Liver (tissue), 9 donors: ENCODE results near the gene LRIG1. TPM values are rescaled to one million over a fixed set of nuclear protein-coding genes. Genes with fewer than 3 reads are reported as not detected.

Experiments
- DNase-seq: peaks from one replicate; pipeline ENCODE4 v3.0.0-alpha.2; 2017; ENCODE audit warnings: low spot score
- H3K27ac ChIP-seq, 2 donors: one replicate each; pipeline ENCODE4 v1.7.0; 2013; ENCODE audit warnings: inconsistent platforms in 2 of 2, low read length in 2 of 2, control low read depth in 1 of 2, low read depth in 1 of 2, mild to moderate bottlenecking in 1 of 2
- H3K27me3 ChIP-seq, 4 donors: one replicate each; pipeline versions ENCODE4 v1.6.1 to v1.7.0; 2013; ENCODE audit warnings: low read length in 3 of 4, inconsistent platforms in 1 of 4, mild to moderate bottlenecking in 1 of 4, moderate library complexity in 1 of 4; ENCODE audit not compliant: control insufficient read depth in 4 of 4, insufficient read depth in 4 of 4
- H3K36me3 ChIP-seq, 4 donors: one replicate each; pipeline versions ENCODE4 v1.6.1 to v1.7.0; 2013; ENCODE audit warnings: low read length in 3 of 4, mild to moderate bottlenecking in 3 of 4, low read depth in 1 of 4, moderate library complexity in 1 of 4; ENCODE audit not compliant: control insufficient read depth in 4 of 4, insufficient read depth in 3 of 4
- H3K4me1 ChIP-seq, 4 donors: one replicate each; pipeline versions ENCODE4 v1.6.1 to v1.7.0; 2013; ENCODE audit warnings: low read length in 3 of 4, mild to moderate bottlenecking in 3 of 4, moderate library complexity in 1 of 4; ENCODE audit not compliant: control insufficient read depth in 4 of 4, insufficient read depth in 4 of 4
- H3K4me3 ChIP-seq, 3 donors: one replicate each; pipeline versions ENCODE4 v1.6.1 to v1.7.0; 2013; ENCODE audit warnings: low read length in 3 of 3, control low read depth in 1 of 3, low read depth in 1 of 3, mild to moderate bottlenecking in 1 of 3
- H3K9ac ChIP-seq, 2 donors: one replicate each; pipeline ENCODE4 v1.7.0; 2013; ENCODE audit warnings: low read length in 2 of 2, mild to moderate bottlenecking in 2 of 2, moderate library complexity in 2 of 2, control low read depth in 1 of 2, low read depth in 1 of 2
- H3K9me3 ChIP-seq, 4 donors: one replicate each; pipeline versions ENCODE4 v1.6.1 to v1.7.0; 2013; ENCODE audit warnings: low read length in 3 of 4; ENCODE audit not compliant: control insufficient read depth in 4 of 4
- EGR1 ChIP-seq, 2 donors: IDR thresholded peaks; 2 replicates each; pipeline ENCODE4 v1.6.1; 2016 to 2018; ENCODE audit warnings: antibody characterized with exemption in 2 of 2, low read depth in 2 of 2
- GABPA ChIP-seq, 2 donors: IDR thresholded peaks in 1 of 2; conservative IDR thresholded peaks in 1 of 2; 2 replicates each; pipeline ENCODE4 v1.6.1; 2016; ENCODE audit warnings: antibody characterized with exemption in 2 of 2, mild to moderate bottlenecking in 1 of 2, moderate library complexity in 1 of 2
- HNF4A ChIP-seq, 2 donors: conservative IDR thresholded peaks; 2 replicates each; pipeline ENCODE4 v1.6.1; 2016; ENCODE audit warnings: antibody characterized with exemption in 2 of 2, mild to moderate bottlenecking in 2 of 2
- JUND ChIP-seq, 2 donors: IDR thresholded peaks; 2 replicates each; pipeline ENCODE4 v1.6.1; 2016; ENCODE audit warnings: antibody characterized with exemption in 2 of 2
- RXRA ChIP-seq, 2 donors: IDR thresholded peaks; 2 replicates each; pipeline ENCODE4 v1.6.1; 2017 to 2018; ENCODE audit warnings: antibody characterized with exemption in 2 of 2, mild to moderate bottlenecking in 1 of 2
- SP1 ChIP-seq: IDR thresholded peaks from 2 replicates; pipeline ENCODE4 v1.6.1; 2018; ENCODE audit warnings: antibody characterized with exemption, mild to moderate bottlenecking
- TAF1 ChIP-seq: conservative IDR thresholded peaks from 2 replicates; pipeline ENCODE4 v1.6.1; 2016; ENCODE audit warnings: antibody characterized with exemption, mild to moderate bottlenecking
- WGBS: extraction: QIAGEN DNeasy Blood & Tissue Kit; methylation state at CpG from one replicate; pipeline ENCODE4 v1.1.7; 2013; 5-methylcytosine and 5-hydroxymethylcytosine counted together
- polyA plus RNA-seq, 2 donors: library from polyadenylated mRNA; stranded (reverse) in 1 of 2; unstranded in 1 of 2; fragments of 200-250 nt in 1 of 2; fragments of >200 nt in 1 of 2; fragmentation: Nextera tagmentation in 1 of 2; extraction: Ambion mirVana in 1 of 2; gene quantifications; one replicate each; pipeline versions ENCODE4 v1.2.1 to v1.2.3, GENCODE V29; 2013 to 2015
- total RNA-seq, 2 donors: library from RNA; depleted of rRNA; stranded (reverse); fragments of >200 nt; gene quantifications; one replicate each; pipeline ENCODE4 v1.2.3, GENCODE V29; 2014
- TF ChIP-seq, protein P1 (sequence below): fragments of 150-350 bp; IDR thresholded peaks from 2 replicates; pipeline ENCODE4 v1.5.1; 2017; ENCODE audit warnings: improper control_type of control experiment, low read depth, low read length; ENCODE audit not compliant: missing input control
- TF ChIP-seq, protein P2 (sequence below): IDR thresholded peaks from 2 replicates; pipeline ENCODE4 v1.6.1; 2016; ENCODE audit warnings: antibody characterized with exemption
- donor health status: healthy.
- donor health status: healthy.
- donor health status: healthy.
- donor health status: healthy.
- donor health status: healthy.

Gene LRIG1
- total and polyA plus RNA-seq, 4 donors, result 9.4 to 48.9 (median 12.9) TPM

DNA sequence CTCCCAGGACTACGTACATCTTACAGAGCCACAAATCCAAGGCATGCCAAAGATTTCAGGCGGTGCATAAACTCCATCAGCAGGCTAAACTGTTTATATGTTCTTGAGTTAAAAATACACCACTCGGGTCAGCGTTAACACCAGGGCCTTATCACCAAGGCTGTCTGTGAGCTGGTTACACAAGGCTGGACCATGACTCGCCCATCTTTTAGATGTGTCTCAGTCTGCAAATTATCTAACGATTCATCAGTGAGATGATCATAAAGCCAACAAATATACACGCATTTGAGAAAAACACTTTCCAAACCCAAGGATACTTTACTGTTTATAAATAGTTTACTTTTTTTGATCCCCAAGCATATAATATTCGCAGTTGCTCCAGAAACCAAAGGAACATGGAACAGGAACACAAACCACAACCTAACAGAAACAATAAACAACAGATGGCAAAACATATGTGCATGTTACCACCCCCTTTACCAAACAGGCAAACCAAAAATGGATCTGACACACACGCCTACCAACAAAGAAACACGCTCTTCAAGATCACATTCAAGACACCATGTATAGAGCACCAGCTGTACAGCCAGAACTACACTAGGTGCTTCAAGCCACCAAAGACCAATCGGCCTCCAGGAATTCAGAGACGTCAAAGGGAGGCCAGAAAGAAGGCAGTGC is 15.4 kb downstream of the LRIG1 start (continued):
- TF ChIP-seq, protein P1, sequence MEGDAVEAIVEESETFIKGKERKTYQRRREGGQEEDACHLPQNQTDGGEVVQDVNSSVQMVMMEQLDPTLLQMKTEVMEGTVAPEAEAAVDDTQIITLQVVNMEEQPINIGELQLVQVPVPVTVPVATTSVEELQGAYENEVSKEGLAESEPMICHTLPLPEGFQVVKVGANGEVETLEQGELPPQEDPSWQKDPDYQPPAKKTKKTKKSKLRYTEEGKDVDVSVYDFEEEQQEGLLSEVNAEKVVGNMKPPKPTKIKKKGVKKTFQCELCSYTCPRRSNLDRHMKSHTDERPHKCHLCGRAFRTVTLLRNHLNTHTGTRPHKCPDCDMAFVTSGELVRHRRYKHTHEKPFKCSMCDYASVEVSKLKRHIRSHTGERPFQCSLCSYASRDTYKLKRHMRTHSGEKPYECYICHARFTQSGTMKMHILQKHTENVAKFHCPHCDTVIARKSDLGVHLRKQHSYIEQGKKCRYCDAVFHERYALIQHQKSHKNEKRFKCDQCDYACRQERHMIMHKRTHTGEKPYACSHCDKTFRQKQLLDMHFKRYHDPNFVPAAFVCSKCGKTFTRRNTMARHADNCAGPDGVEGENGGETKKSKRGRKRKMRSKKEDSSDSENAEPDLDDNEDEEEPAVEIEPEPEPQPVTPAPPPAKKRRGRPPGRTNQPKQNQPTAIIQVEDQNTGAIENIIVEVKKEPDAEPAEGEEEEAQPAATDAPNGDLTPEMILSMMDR, result no peak
- TF ChIP-seq TAF1 (no peak), EGR1 (IDR thresholded peaks at IDR 0.05; ENCODE audit: low read depth in 2 of 2) (no peak), SP1 (no peak)

DNA sequence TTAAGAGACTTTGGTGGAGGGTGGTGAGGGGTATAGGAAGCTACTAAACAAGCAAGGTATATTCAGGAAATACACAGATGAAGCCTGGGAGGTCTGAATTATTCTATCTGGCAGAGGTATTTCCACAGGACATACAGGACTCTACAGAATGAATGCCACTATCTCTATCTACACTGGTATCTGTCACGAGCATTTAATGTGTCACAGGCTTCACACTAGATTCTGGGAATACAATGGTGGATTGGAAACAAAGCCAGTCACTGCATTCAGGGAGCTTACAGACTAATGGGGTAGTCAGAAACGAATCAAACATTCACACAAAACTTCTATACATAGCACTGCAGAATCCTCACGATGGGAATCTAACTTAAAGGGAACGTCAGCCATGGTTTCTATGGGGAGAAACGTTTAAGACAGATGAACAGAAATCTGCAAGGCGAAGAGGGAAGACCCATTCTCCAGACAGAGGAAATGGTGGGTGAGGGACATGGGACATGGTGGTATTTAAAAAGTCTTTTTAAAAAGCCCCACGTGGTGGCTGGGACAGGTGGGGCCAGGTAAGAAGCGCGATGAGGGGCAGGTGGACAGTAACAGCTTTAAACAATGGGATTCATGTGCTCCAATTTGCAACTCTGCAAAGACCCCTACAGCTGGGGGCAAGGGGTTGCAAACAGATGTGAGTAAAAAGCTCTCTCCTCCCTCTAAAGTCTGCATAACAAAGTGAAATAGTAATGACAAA is 16.5 kb downstream of the LRIG1 start:
- Histone ChIP-seq H3K4me3 (no peak overlapping the region), H3K9ac (no peak overlapping the region), H3K9me3 (no peaks in the 10 kb centered on the region), H3K27me3 (no peaks in the 10 kb centered on the region), H3K4me1 (peaks cover 8 to 32% (median 24%) of the 10 kb centered on the region in 4 donors), H3K36me3 (no peaks in the 10 kb centered on the region), H3K27ac (no peak overlapping the region)
- TF ChIP-seq, protein P2, sequence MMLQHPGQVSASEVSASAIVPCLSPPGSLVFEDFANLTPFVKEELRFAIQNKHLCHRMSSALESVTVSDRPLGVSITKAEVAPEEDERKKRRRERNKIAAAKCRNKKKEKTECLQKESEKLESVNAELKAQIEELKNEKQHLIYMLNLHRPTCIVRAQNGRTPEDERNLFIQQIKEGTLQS, result no peak
- TF ChIP-seq SP1 (no peak), JUND (IDR thresholded peaks at IDR 0.05) (no peak)
- DNase-seq, result no peak
- 85% methylated on average over 9 of the region's 9 CpGs for WGBS

DNA sequence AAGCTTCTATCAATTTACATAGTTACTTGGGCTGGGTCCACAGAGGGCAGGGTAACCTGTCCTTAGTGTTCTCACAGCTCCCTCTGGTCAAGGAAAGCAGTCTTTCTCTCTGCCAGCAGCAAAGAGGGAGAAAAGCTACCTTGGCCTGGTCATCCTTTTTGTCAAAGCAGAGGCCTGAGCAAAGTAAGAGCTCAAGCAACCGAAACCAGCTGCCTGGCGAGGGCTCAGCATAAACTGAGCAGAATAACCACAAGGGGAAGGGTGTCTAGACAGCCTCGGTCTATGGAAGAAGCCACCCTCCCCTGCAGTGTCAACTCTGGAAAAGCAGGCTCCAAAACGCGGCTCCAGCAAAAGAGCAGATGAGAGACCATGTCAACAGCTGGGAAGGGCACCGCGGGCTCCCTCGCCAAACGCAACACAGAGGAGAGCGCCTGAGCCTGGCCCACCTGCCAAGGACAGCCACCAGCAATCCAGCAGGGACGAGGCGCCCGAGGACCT is 17.4 kb downstream of the LRIG1 start:
- Histone ChIP-seq H3K4me1 (peaks cover 8 to 32% (median 25%) of the 10 kb centered on the region in 4 donors), H3K9me3 (no peaks in the 10 kb centered on the region), H3K36me3 (no peaks in the 10 kb centered on the region), H3K9ac (no peak overlapping the region), H3K4me3 (no peak overlapping the region), H3K27ac (no peak overlapping the region), H3K27me3 (no peaks in the 10 kb centered on the region)
- no peak for DNase-seq
- WGBS, result 72% methylated on average over 13 of the region's 13 CpGs
- no peak for TF ChIP-seq HNF4A (conservative IDR thresholded peaks at IDR 0.05)
- TF ChIP-seq, protein P2, result no peak
- no peak for TF ChIP-seq TAF1
- no peak for TF ChIP-seq GABPA (IDR thresholded peaks at IDR 0.05 in 1 of 2, conservative IDR thresholded peaks at IDR 0.05 in 1 of 2)
- TF ChIP-seq, protein P1, result no peak
- no peak for TF ChIP-seq RXRA (IDR thresholded peaks at IDR 0.05)
